DMS153 (cell line): Measurements from ENCODE around the gene AP4E1.
"Not testable (repeated sequence)": the region's sequence is repeated elsewhere in the genome, so short reads cannot be mapped to it uniquely, and the experiment has no call there.

Experiments
- DNase-seq: peaks from one replicate; lab custom pipeline; 2025; lab: John Stamatoyannopoulos, UW

The AP4E1 gene

GRCh38 chr15:50889589-50889988 is 18.9 kb upstream of the AP4E1 start:
- no peak for DNase-seq

GRCh38 chr15:50890751-50891150 is 17.7 kb upstream of the AP4E1 start:
- DNase-seq = no peak

- no peak for DNase-seq
These were observed 17.3 kb upstream of the AP4E1 start for GRCh38 chr15:50891159-50891558.

GRCh38 chr15:50893976-50894375 is 14.5 kb upstream of the AP4E1 start:
- DNase-seq = no peak

- not testable (repeated sequence) for DNase-seq
These were observed 7.1 kb upstream of the AP4E1 start for GRCh38 chr15:50901390-50901789.

GRCh38 chr15:50904211-50904610 is 4.3 kb upstream of the AP4E1 start:
- no peak for DNase-seq

GRCh38 chr15:50905055-50905454 is 3.4 kb upstream of the AP4E1 start:
- DNase-seq = no peak

- DNase-seq = no peak
These were observed 1.4 kb upstream of the AP4E1 start for GRCh38 chr15:50906954-50907600.

- DNase-seq = no peak
These were observed 778 bp upstream of the AP4E1 start for GRCh38 chr15:50907601-50908208.

- no peak for DNase-seq
These were observed 481 bp downstream of the AP4E1 start for GRCh38 chr15:50909010-50909317.

- DNase-seq = not testable (repeated sequence)
These were observed 1.9 kb downstream of the AP4E1 start for GRCh38 chr15:50910426-50910795.

- DNase-seq = no peak
These were observed 2.5 kb downstream of the AP4E1 start for GRCh38 chr15:50911001-50911400.

- DNase-seq = no peak
These were observed 3.1 kb downstream of the AP4E1 start for GRCh38 chr15:50911621-50912020.

GRCh38 chr15:50916400-50916799 is 7.9 kb downstream of the AP4E1 start:
- DNase-seq = no peak

GRCh38 chr15:50919359-50919758 is 10.9 kb downstream of the AP4E1 start:
- not testable (repeated sequence) for DNase-seq

- no peak for DNase-seq
These were observed 16.8 kb downstream of the AP4E1 start for GRCh38 chr15:50925281-50925680.

- no peak for DNase-seq
These were observed 20.6 kb downstream of the AP4E1 start for GRCh38 chr15:50929062-50929461.

GRCh38 chr15:50930792-50931191 is 22.3 kb downstream of the AP4E1 start:
- DNase-seq = no peak

- no peak for DNase-seq
These were observed 24.9 kb downstream of the AP4E1 start for GRCh38 chr15:50933341-50933740.

GRCh38 chr15:50938525-50938924 is 30.0 kb downstream of the AP4E1 start:
- DNase-seq = no peak

- no peak for DNase-seq
These were observed 31.4 kb downstream of the AP4E1 start for GRCh38 chr15:50939911-50940310.

GRCh38 chr15:50940506-50940905 is 32.0 kb downstream of the AP4E1 start:
- DNase-seq = no peak

- DNase-seq = no peak
These were observed 35.2 kb downstream of the AP4E1 start for GRCh38 chr15:50943638-50944037.

GRCh38 chr15:50944672-50945071 is 36.2 kb downstream of the AP4E1 start:
- DNase-seq = no peak
